Eye (tissue), 1 donor: Measurements from ENCODE around the gene SERF1A.
"Not testable (repeated sequence)": the region's sequence is repeated elsewhere in the genome, so short reads cannot be mapped to it uniquely, and the experiment has no call there.

ENCODE experiments used
- DNase-seq: peaks from one replicate; pipeline ENCODE4 v3.0.0-alpha.2; 2015

Gene SERF1A

DNA sequence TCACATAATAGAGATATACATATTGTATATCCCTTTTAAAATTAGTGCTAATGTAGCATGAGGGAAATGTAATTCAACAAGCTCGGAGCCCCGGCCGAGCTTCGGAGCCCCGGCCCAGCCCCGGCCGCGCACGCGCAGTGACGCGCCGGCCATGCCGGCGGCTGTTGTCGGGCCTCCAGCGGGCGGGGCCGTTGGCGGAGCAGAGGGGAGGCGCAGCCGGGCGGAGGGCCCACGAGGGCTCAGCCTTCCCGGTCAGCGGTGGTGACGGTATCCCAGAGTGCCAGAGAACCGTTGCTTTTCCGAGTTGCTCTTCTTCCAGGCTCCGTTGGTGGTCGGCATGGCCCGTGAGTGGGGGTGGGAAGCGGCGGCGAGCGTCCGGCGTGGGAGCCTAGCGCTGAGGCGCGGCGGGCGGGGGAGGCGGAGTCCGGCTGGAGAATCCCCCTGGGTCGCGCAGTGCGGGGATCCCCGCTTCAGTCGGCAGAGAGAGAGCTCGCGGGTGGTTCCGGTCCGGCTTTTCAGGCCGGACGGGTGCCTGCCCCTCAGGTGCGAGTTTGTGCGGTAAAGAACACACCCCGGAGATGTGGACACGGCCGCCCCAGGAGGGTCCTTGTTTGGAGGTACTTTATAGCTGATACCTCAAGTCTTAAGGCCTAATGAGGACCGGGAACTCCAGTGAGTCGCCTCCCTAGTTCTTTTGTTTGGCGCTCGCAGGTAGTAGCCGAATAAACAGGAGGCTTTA is at the start of gene SERF1A:
TSS of gene SERF1A (plus strand) at position 137 of the 739 bp plus-strand sequence. CDS start at position 338, 201 bp downstream.
- not testable (repeated sequence) for DNase-seq

DNA sequence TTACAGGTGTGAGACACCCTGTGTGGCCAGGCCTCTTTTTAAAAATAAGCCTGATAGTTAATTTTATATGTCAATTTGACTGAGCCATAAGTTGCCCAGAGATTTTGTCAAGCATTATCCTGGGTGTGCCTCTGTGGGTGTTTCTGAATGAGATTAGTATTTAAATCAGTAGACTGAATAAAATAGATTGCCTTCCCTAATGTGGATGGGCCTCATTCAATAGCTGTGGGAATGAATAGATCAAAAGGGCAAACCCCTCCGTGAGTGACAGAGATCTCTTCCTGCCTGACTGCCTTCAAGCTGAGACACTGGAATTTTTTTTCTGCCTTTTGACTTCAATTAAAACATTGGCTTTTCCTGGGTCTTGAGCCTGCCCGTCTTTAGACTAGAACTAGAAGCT is 33.7 kb upstream of the SERF1A start:
- not testable (repeated sequence) for DNase-seq

DNA sequence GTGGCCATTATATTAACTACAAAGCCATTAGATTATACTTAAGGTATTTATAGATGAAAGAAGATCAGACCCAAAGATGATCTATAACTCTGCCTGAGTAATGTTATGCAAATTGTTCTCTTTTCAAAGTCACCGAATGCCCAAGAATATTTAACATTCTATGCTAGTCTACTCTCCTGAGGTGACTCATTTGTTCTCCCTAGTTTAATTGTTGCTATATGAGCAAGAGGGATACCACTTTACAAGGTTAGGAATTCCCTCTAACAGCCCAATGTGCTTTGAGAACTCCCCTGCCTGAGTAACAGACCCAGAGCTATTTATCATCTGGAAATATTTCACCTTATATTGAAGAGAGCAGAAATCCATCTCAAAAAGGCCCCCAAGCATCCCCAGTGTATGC is 29.8 kb upstream of the SERF1A start:
- DNase-seq = not testable (repeated sequence)

DNA sequence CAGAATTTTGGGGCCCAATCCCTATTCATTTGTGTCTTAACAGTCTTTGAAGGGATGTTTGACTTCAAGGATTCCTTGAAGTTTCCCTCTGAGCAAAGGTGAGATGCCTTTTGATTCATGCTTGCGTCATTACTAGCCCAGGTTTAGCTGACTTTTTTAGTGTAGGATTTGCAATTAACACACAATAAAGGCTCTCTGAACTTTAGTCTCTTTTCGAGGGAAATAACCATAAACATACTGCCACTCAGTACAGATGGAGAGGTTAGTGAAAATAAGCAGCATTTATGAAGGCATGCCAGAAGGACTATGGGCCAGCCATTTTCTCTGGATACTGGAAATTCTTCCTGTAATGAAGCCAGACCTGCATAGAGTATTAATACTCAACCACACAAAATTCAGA is 4.4 kb upstream of the SERF1A start:
- DNase-seq = not testable (repeated sequence)

DNA sequence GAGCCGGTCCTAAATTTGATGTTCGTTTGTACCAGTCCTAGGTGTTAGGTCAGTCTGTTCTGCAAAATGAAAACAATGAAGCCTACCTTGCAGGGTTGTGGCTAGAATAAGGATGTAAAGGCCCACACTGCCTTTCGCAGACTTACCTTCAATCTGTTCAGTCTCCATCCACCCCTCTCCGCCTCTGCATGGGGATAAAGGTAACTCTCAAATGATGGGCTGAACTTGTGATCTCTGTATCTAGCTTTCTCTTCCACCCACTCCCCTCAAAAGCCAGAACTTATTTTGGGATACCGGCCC is 753 bp downstream of the SERF1A start:
- not testable (repeated sequence) for DNase-seq

DNA sequence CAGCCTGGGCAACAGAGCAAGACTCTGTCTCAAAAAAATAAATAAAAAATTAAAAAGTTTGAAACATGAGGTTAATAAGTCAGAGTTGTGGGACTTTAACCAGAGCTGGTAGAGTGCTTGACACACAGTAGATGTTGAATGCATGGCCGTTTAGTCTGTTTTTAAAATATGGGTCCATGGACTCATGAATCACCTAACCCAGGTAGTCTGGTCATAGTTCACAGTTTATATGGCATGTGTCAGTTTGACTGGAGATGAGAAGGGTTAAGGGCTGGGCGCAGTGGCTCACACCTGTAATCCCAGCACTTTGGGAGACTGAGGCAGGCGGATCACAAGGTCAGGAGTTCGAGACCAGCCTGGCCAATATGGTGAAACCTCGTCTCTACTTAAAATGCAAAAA is 6.2 kb downstream of the SERF1A start:
- not testable (repeated sequence) for DNase-seq

DNA sequence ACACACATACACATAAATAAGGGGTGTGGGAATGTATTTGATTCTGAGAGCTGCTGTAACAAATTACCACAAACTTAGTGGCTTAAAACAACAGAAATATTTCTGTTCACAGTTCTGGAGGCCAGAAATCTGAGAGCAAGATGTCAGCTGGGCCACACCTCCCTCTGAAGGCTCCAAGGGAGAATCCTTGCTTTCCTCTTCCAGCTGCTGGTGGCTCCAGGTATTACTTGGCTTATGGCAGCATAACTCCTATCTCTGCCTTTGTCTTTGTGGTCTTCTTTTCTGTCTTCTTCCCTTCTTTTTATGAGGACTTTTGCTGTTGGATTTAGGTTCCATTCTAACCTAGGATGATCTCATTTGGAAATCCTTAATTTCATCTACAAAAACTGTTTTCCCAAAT is 16.4 kb downstream of the SERF1A start:
- DNase-seq = not testable (repeated sequence)

DNA sequence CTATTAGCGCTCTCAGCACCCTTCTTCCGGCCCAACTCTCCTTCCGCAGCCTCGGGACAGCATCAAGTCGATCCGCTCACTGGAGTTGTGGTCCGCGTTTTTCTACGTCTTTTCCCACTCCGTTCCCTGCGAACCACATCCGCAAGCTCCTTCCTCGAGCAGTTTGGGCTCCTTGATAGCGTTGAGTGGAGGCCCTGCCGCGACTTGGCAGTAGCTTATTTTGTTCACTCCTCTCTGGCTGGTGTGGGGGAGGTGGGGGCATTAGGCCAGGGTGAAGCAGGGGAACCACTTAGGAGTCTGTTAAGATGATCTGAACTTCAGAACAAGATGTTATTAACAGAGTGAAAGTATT is 24.7 kb downstream of the SERF1A start:
- not testable (repeated sequence) for DNase-seq

DNA sequence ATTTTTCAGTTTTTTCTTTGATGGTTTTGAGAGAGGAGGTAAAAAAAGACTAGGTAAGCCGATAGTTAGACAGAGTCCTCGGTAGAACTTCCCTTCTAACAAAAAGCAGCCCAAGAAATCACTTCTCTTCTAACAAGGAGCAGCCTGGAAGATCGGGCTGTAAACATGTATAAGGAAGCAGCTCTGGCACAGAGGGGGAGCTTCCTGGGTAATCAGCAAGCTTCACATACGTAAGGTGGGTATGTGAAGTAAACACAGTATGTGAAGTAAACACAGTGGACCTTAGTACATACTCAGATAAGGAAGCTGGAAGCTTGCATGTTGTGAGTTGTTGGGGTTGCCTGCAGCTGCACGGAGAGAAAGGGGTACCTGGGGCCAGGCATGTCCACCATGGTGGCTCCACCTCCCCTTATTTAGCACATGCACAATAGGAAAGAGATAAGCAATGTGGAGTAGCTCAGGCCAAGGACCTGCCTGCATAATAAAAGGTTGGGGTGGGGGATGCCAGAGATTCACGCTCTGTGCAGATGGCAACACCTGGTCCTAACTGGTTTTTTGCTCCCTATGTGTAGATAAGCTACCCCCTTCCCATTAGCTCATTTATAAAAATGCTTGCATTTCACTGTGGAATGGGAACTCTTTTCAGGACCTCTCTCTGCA is 31.4 kb downstream of the SERF1A start:
- not testable (repeated sequence) for DNase-seq

DNA sequence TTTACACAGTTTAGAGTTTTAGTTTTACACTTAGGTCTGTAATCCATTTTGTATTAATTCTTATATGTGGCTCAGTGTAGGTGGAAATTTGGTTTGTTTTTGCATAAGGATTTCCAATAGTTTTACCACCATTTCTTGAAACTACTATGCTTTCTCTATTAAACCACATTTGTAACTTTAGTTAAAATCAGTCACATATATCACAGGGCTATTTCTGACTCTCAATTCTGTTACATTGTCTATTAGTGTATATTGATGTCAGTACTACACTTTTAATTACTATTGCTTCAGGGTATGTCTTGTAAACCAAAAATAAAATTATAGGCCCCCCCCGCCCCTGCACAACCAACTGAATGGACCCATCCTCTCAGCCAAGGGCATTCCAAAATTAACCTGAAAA is 32.1 kb downstream of the SERF1A start:
- DNase-seq = not testable (repeated sequence)

DNA sequence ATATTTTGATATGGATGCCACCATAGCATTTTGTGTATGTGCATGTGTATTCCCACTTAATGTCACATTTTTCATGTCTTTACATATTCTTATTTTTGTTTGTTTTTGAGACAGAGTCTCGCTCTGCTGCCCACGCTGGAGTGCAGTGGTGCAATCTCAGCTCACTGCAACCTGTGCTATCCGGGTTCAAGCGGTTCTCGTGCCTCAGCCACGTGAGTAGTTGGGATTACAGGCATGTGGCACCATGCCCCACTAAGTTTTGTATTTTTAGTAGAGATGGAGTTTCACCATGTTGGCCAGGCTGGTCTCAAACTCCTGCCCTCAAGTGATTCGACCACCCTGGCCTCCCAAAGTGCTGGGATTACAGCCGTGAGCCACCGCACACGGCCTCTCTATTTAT is 52.6 kb downstream of the SERF1A start:
- not testable (repeated sequence) for DNase-seq
